Transverse colon (tissue), 4 donors: ENCODE results near the gene TEC.

Source experiments
- EP300 ChIP-seq: sonication (generic); formaldehyde crosslinking; IDR thresholded peaks from one replicate; pipeline ENCODE4 v1.6.1; 2017; ENCODE audit warnings: antibody characterized with exemption, low read depth
- POLR2A ChIP-seq: fragments of 450-650 bp; IDR thresholded peaks from one replicate; pipeline ENCODE4 v1.6.1; 2016; ENCODE audit warnings: antibody characterized with exemption, mild to moderate bottlenecking, moderate library complexity
- POLR2AphosphoS5 ChIP-seq, 3 donors: sonication (generic); formaldehyde crosslinking; IDR thresholded peaks; one replicate each; pipeline ENCODE4 v1.6.1; 2016; ENCODE audit warnings: antibody characterized with exemption in 3 of 3
- TF ChIP-seq, protein P1 (sequence below), 5 experiments: fragments of 200-600 bp in 3 of 5; fragments of 450-650 bp in 2 of 5; sonication (generic) in 3 of 5; IDR thresholded peaks; 1 replicate in 2 of 5; 2 replicates in 3 of 5; pipeline ENCODE4 v1.5.1; 2016 to 2017; ENCODE audit warnings: antibody characterized with exemption in 5 of 5, inconsistent platforms in 3 of 5, mild to moderate bottlenecking in 2 of 5, moderate library complexity in 1 of 5

DNA sequence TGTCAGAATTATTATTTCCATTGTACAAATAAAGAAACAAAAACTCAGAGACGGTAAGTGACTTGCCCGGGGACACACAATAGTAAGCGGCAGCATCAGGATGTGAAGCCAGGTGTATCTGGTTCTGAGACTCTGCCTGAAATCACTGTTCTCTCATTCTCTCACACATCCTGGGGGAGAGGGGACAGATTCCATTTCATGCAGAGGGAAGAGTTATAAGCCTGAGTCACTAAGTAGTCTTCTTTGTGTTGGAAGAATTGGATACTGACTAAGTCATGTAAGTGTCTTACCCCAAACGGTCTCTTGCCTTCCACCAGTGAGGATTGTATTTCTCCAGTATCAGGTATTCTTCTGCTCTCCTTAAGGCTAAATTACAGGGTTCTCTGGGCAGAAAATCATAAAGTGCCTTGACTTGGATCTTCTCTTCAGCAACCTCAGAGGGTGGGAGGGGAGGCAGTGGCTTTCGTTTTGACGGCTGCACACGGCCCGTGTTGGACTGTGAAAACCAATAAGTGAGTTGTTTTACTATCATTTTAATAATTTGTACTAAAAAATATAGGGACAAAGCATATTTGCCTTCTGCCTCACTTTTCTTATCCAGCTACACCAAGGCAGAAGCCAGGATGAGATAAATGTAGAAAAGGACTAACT lies 157.5 kb downstream of the TEC start:
- TF ChIP-seq POLR2AphosphoS5 (IDR thresholded peaks at IDR 0.05) (no peak), POLR2A (no peak), EP300 (no peak)
- TF ChIP-seq, protein P1, sequence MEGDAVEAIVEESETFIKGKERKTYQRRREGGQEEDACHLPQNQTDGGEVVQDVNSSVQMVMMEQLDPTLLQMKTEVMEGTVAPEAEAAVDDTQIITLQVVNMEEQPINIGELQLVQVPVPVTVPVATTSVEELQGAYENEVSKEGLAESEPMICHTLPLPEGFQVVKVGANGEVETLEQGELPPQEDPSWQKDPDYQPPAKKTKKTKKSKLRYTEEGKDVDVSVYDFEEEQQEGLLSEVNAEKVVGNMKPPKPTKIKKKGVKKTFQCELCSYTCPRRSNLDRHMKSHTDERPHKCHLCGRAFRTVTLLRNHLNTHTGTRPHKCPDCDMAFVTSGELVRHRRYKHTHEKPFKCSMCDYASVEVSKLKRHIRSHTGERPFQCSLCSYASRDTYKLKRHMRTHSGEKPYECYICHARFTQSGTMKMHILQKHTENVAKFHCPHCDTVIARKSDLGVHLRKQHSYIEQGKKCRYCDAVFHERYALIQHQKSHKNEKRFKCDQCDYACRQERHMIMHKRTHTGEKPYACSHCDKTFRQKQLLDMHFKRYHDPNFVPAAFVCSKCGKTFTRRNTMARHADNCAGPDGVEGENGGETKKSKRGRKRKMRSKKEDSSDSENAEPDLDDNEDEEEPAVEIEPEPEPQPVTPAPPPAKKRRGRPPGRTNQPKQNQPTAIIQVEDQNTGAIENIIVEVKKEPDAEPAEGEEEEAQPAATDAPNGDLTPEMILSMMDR (IDR thresholded peaks at IDR 0.05) = no peak
